ENCODE measurements around the gene JDP2. TPM values are rescaled to one million over a fixed set of nuclear protein-coding genes. Genes with fewer than 3 reads are reported as not detected.

The JDP2 gene
- total and polyA plus RNA-seq, 2 of the 4 experiments (the other 2 are of a cell fraction), result 35.7 to 38.4 TPM

Other genes with a start within 250 kb of the JDP2 start
- 53.6 and 86.7 TPM in 2 replicates for gene FOS, start 149.2 kb upstream of the JDP2 start, total RNA-seq (2012; rRNA removed)
- gene FOS, start 149.2 kb upstream of the JDP2 start, polyA plus RNA-seq (2012; rRNA removed), result 171 and 406 TPM in 2 replicates
- not detected in 2 replicates for gene BATF, start 94.4 kb downstream of the JDP2 start, total RNA-seq (2012; rRNA removed)
- gene BATF, start 94.4 kb downstream of the JDP2 start, polyA plus RNA-seq (2012; rRNA removed), result not detected in 2 replicates
- gene FLVCR2, start 150.6 kb downstream of the JDP2 start, total RNA-seq (2012; rRNA removed), result 1.1 and 1.4 TPM in 2 replicates
- gene FLVCR2, start 150.6 kb downstream of the JDP2 start, polyA plus RNA-seq (2012; rRNA removed), result 0.94 and 1.0 TPM in 2 replicates
- 0.90 and 1.9 TPM in 2 replicates for gene ERG28, start 232.9 kb downstream of the JDP2 start, total RNA-seq (2012; rRNA removed)
- gene ERG28, start 232.9 kb downstream of the JDP2 start, polyA plus RNA-seq (2012; rRNA removed), result 15.0 and 15.4 TPM in 2 replicates
- 15.0 and 16.7 TPM in 2 replicates for gene TTLL5, start 233.2 kb downstream of the JDP2 start, total RNA-seq (2012; rRNA removed)
- gene TTLL5, start 233.2 kb downstream of the JDP2 start, polyA plus RNA-seq (2012; rRNA removed), result 9.3 and 11.9 TPM in 2 replicates